ENCODE results near the gene IRF2. TPM values are rescaled to one million over a fixed set of nuclear protein-coding genes. Genes with fewer than 3 reads are reported as not detected.

The IRF2 gene
- total RNA-seq, 1 donor from 2014 or later: 19.7 TPM

DNA sequence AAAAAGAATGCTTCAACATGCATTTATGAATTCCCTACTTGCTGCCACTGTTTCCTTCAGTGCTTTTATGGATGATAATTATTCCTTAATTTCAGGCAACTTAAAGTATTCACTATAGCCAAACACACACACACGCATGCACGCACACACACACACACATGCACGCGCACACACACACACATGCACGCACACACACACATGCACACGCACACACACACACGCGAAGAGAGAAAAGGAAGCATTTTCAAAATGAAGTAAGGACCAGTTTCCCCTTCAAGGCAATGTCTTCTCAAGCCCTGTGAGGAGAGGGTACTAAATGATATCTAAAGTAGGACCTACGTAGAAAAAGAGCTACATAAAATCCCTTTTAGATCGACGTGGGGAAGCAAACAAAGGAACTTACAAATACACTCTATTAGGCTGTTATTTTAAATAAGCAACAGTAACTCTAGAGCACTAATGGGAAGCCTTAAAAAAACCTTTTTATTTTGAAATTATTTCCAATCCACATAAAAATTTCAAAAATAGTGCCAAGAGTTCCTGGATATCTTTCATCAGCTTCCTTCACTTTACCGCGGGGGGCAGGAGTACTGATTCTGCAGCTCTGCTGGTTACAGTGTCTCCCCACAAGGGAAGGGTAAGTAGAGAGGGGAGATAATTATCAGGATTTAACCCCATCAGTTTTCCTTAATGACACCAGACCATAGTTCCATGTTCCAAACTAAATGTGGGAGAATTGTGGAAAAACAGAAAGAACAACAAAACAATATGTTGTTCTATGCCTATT lies 13.7 kb downstream of the IRF2 start:
- no peak overlapping the region for H3K27ac Mint-ChIP-seq
- H3K27me3 Mint-ChIP-seq: no peaks in the 10 kb centered on the region
- peaks cover 12% of the 10 kb centered on the region for H3K36me3 Mint-ChIP-seq
- H3K4me1 Mint-ChIP-seq (ENCODE audit: unreplicated experiment): peaks cover 16% of the 10 kb centered on the region
- TF ChIP-seq CTCF (conservative IDR thresholded peaks at IDR 0.05): no peak
- no peaks in the 10 kb centered on the region for H3K9me3 Mint-ChIP-seq
- no peak overlapping the region for H3K4me3 Mint-ChIP-seq
- no peak for DNase-seq (ENCODE audit: extremely low spot score, unreplicated experiment)

DNA sequence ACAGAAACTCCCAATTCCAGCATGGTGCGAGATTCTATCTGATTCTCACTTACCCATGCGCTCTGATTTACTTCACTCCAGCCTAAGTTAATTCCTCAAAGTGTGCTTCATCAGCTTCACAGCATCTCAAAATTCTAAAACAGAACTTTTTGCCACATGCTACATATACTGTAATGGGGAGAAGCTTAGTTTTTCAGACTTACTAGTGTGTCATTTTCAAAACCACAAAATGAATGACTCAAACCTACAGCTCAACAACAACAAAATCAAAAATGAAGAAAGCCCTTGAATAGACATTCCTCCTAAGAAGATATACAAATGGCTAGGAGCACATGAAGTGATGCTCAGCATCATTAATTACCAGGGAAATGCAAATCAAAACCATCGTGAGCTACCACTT lies 14.9 kb downstream of the IRF2 start:
- DNase-seq (ENCODE audit: extremely low spot score, unreplicated experiment): no peak
- Mint-ChIP-seq H3K36me3 (peaks cover 12% of the 10 kb centered on the region), H3K27me3 (no peaks in the 10 kb centered on the region), H3K4me1 (ENCODE audit: unreplicated experiment) (peaks cover 20% of the 10 kb centered on the region), H3K4me3 (no peak overlapping the region), H3K27ac (no peak overlapping the region), H3K9me3 (no peaks in the 10 kb centered on the region)
- TF ChIP-seq CTCF (conservative IDR thresholded peaks at IDR 0.05): no peak

GRCh38 chr4:184457535-184458249 lies 16.7 kb downstream of the IRF2 start:
- H3K4me1 Mint-ChIP-seq (ENCODE audit: unreplicated experiment): peaks cover 27% of the 10 kb centered on the region
- DNase-seq (ENCODE audit: extremely low spot score, unreplicated experiment): no peak

GRCh38 chr4:184456337-184456736 lies 18.0 kb downstream of the IRF2 start:
- Mint-ChIP-seq H3K4me1 (ENCODE audit: unreplicated experiment) (peaks cover 25% of the 10 kb centered on the region), H3K4me3 (no peak overlapping the region), H3K36me3 (peaks cover 4% of the 10 kb centered on the region), H3K9me3 (no peaks in the 10 kb centered on the region), H3K27me3 (no peaks in the 10 kb centered on the region), H3K27ac (no peak overlapping the region)
- TF ChIP-seq CTCF (conservative IDR thresholded peaks at IDR 0.05): no peak
- no peak for DNase-seq (ENCODE audit: extremely low spot score, unreplicated experiment)

More at GRCh38 chr4:184457535-184458249, 16.7 kb downstream of the IRF2 start:
- no peak for TF ChIP-seq CTCF (conservative IDR thresholded peaks at IDR 0.05)
- Mint-ChIP-seq H3K27me3 (no peaks in the 10 kb centered on the region), H3K36me3 (peaks cover 7% of the 10 kb centered on the region), H3K27ac (no peak overlapping the region), H3K4me3 (no peak overlapping the region), H3K9me3 (no peaks in the 10 kb centered on the region)

- TF ChIP-seq CTCF (conservative IDR thresholded peaks at IDR 0.05): no peak
- no peaks in the 10 kb centered on the region for H3K27me3 Mint-ChIP-seq
- peaks cover 25% of the 10 kb centered on the region for H3K4me1 Mint-ChIP-seq (ENCODE audit: unreplicated experiment)
- no peak overlapping the region for H3K27ac Mint-ChIP-seq
- no peaks in the 10 kb centered on the region for H3K9me3 Mint-ChIP-seq
- H3K36me3 Mint-ChIP-seq: peaks cover 4% of the 10 kb centered on the region
- H3K4me3 Mint-ChIP-seq: no peak overlapping the region
- DNase-seq (ENCODE audit: extremely low spot score, unreplicated experiment): no peak
Observed at GRCh38 chr4:184455299-184455698, 19.1 kb downstream of the IRF2 start.

Data from type B pancreatic cell (in vitro differentiated cells).